ENCODE results near the gene CDH13. TPM values are rescaled to one million over a fixed set of nuclear protein-coding genes. Genes with fewer than 3 reads are reported as not detected.

The CDH13 gene
- polyA plus RNA-seq, 4 donors = 9.4 to 16.6 (median 13.4) TPM

DNA sequence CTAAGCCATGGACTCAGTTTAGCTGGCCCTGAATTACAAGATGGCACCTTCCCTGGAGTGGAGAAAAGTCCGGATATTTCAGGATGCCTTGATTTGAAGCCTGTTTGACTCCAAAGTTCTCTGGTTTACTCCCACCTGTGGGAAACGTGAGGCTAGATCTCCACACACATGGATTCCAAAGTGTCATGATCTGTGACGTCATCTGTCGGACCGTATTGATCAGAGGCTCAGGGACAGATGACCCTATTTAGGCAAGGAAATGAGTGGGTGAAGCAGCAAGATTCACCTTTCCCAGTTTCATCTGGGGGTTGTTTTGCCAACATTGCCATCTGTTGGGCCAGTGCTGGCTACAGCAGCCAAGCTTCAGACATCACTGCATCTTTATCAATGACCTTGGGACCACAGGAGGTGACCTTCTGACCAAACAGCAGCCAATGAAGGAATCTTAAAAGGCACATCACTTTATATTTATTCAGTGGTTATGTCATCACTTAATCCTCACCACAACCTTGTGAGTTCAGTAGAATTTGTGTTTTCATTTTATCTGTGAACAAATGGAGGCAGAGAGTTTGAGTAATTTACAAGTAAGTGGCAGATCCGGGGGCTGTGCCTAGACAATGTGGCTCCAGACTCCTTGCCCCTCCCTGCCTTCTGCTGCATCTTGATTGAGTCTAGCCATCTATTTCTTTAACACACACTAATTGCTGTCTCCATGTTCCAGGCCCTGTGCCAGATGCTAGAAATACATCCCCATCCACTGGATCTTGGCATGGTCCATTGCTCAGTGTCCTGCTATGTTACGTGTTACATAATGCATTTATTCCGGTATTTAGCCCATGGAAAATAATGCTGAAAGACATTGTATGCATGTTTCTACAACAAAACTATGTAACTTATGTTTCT, 1.5 kb upstream of the CDH13 start:
- DNase-seq (ENCODE audit: low read depth in 4 of 4, low spot score in 2 of 4) = no peak

DNA sequence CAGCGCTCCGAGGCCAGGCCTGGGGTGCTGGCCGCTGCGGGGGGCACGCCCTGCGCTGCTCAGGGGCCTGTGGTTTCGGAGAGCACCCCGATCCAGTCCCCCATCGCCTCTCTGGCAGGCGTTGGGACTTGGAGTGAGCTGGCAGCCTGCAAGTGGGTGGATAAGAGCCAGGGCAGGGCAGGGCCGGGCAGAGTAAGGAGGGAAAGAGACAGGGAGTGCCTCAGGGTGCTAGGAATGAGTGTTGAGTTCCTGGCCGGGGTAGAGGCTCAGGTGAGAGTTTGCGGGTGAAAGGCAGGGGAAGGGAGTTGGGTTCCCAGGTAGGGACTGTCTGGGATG, 1.3 kb downstream of the CDH13 start:
- no peak for DNase-seq (ENCODE audit: low read depth in 4 of 4, low spot score in 2 of 4)

DNA sequence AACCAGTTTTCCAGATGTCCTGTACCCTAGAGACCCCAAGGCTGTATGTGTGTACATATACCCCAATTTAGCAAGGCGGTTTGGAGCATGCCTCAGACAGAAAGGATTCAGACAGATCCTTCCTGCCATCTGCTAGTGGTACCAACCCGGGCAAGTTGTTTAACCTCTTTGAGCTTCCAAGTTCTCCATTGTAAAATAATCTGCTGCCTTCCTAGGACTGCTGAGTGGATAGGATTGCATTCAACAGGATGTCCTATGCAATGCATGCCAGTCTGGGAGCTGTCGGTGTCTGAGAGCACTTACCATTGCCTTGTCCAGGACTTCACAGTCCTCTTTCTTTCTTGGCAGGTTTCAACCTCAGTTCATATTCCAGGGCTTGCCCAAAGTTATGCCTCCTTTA, 1.9 kb downstream of the CDH13 start:
- DNase-seq (ENCODE audit: low read depth in 4 of 4, low spot score in 2 of 4) = no peak

DNA sequence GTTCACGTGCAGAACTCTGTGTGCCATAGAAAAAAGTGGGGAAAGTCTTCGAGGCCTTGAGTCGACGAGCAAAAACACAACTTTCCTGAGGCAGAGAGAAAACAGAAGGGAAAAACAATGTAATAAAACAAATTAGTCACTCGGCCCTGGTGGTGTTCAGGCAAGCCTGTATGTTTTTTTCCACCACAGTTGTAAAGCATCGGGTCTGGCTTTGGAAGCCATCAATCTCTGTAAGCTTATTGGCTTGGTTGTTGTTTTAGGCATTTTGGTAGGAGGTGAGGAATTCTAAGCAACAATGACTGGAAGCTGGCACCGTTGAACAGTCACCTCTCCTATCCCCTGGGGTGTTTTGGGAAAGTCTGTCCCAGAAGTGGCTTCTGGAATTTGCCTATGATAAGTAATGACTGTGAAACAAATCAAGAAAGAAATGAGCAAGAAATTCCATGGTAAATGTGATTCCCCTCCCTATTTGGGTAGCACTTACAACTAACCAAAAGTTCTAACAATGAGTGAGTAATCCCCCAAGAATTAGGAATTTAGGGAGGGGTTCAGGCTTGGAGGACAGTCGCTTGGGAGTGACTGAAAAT, 2.8 kb downstream of the CDH13 start:
- no peak for DNase-seq (ENCODE audit: low read depth in 4 of 4, low spot score in 2 of 4)

DNA sequence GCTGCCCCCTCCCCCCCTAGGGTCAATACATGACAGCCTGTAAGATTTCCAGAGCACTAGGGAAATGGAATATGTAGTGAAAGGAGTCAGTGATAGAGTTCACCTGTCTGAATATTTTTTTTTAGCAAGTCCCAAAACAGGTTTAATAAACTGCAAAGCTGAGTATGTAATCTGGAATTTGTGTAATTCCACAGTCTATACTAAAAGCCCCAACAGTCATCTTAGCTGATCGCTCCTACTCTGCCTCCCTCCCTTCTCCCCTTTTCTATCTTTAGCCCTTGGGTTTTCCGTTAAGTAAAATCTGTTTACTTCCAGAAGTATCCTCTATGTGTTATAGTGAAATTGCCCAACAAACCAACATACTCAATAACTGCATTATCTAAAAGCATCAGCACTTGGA, 3.5 kb downstream of the CDH13 start:
- DNase-seq (ENCODE audit: low read depth in 4 of 4, low spot score in 2 of 4) = no peak

DNA sequence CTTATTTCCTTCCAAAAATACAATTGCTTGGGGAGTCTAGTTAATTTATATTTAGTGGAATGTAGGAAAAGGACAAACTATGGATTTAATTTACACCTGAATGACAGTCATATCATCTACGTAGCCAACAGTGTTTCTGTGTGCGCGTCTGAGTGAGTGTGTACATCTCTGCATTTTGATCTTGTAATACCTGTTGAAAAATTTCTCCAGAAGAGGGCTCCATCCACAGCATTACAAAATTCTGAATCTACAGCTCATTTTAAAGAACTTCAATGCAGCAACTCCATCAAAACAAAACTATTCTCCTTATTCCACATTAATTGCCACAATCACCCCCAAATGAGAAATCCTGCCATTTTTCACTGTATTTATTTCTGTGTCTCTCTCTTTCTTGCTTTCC, 3.9 kb downstream of the CDH13 start:
- DNase-seq (ENCODE audit: low read depth in 4 of 4, low spot score in 2 of 4) = no peak

DNA sequence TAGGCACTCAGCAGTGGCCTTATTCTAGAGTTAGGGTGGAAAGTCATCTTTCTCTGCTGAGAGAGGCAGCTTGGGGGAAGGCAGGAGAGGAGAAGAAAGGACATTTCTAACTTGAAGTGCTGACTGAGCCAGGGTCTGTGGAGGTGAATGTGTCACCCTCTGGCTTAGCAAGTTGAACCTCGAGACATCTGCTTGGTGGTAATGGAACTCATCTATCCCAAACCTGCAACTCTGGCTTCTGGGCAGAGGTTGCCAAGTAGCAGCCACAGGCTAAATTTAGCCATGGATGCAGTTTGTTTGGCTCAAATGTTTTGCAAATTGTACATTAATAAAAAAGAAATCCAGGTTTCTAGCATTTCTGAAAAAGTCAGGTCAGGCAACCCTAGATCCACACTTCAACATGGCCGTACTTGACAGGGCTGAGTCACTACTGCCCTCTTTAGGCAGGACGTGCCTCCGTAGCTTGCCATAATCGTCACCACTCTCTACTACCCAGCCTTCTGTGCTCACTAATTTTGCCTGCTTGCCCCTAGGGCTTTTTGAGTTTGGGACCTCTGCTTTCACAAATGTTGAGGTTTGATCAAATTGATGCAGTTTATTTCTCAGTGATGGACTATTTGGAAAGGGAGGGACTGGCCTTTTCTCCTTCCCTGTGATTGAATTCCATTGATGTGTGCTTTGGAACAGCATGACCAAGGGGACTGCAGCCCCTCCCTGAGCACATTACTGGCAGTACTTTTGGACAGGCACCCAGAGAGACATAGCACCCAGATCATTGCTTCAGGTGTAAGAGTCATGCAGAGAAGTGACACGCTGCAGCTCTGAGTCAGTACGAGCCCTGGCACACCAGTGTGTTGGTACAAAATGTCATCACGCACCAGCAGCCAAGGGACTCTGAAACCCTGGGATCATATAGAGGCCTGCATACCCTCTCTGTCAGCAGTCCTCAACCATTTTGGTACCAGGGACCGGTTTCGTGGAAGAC, 5.2 kb downstream of the CDH13 start:
- DNase-seq (ENCODE audit: low read depth in 4 of 4, low spot score in 2 of 4) = no peak

DNA sequence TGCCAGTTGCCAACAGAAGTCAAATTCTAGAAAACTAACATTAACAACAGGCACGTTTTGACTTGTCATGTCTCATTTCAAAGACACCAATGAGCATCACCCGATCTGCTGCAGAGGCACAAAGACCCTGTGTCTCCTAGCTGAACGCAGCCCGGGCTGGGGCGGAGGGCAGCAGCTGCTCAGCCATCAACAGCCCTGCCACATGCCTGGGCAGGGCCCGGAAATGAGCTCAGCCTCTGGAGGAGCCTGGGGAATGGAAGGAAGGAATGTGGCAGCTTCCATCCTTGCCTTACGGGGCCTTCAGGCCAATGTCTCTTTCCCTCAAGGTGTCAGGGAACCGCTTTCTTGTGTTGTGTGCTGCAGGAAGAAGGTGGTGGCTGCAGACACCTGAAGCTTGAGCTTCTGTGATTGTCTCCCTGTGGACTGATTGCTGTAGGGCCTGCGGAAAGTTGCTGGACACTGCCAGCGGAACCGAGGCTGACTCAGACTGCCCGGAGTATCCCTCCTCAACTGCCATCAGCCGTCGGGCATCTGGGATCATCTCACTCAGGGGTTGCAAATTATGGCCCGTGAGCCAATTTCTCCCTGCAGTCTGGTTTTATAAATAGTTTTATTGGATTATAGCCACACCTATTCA, 7.3 kb downstream of the CDH13 start:
- no peak for DNase-seq (ENCODE audit: low read depth in 4 of 4, low spot score in 2 of 4)

DNA sequence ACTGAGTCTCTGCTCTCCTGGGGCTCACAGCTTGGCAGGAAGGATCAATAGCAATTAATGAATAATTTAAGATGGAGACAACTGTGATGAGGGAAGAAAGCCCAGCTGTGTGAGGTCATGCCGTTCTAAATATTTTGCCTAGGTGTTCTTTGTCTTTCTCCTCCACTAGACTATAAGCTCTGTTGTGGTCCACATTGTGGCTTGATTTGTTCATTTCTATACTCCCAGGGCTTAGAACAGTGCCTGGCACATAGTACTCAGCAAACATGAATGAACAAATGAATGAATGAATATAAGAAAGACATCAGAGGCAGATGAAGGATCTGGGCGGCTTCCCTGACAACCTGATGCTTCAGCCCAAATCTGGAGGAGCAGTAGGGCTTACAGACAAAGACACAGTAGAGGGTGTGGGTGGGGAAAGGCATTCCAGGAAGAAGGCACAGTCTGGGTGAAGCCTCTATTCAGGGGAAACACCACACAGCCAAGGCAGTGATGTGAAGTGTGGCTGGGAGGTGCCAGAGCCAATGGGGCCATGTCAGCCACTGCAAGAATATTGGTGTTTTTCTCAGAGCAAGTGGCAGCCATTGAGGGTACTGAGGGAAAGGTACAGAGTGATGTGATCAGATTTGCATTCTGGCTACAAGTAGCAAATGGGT, 8.3 kb downstream of the CDH13 start:
- DNase-seq (ENCODE audit: low read depth in 4 of 4, low spot score in 2 of 4) = no peak

DNA sequence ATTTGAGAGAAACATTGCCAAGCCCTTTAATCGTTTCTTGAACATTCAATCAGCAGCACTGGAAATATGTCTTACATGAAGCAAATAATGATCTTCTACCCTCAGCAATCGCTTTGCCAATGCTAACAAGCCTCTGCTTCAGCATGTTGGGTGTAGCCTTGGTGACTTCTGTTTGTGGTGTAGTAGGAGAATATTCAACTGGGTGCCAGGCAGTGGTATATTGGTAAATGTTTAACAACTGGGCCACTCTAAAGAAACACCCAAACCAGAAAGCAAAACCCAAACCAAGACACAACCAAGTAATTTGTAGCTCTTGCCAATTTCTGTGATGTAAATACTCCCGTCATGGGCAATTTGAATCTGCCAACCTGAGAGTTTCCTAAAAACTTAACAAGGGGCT, 9.7 kb downstream of the CDH13 start:
- DNase-seq (ENCODE audit: low read depth in 4 of 4, low spot score in 2 of 4) = no peak

DNA sequence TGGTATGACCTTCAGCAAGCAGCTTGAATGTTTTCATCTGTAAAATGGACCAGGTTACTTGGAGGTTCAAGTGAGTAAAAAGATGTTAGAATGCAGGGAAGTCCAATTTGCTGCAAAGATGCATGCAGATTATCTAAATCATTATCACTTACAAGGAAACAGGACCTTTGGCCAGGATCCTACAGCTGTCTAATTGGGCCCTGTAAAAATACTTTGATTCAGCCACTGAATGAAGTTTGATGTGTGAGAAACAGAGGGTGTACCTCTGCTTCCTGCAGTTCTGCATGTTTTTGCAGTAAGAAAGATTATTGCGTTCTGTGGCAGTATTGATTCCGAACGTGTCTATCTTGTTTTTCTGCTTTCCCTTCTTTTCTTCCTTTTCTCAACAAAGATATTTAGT, 10.2 kb downstream of the CDH13 start:
- no peak for DNase-seq (ENCODE audit: low read depth in 4 of 4, low spot score in 2 of 4)

DNA sequence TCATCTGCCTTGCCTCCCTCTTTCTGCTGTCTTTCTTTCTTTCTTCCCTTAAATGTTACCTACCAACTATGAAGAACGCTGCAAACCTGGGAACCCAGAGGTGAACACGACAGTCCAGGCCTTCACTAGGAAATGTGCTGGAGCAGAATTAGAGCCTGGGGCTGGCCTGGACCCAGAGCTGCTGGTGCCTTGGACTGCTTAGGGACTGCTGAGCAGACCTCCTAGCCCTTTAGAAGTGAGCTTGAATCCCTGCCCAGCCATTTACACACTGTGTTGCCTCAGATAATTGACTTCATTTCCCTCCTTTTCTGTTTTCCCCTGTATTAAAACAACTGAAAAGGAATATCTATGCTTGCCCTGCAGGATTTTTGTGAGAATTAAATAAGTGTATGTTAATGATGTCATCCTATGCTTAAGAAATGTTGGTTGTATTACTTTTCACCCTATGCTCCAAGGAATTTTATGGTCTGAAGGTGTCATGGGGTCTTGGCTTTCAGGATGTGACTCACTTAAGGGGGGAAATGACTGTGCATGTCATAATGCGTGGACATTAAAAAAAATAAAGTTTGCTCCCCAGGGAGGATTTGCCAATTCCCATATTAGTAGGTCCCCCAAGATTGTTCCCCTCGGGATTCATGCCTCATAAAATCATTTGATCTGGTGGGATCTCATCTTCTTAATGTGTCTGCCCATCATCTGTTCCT, 11.5 kb downstream of the CDH13 start:
- DNase-seq (ENCODE audit: low read depth in 4 of 4, low spot score in 2 of 4) = no peak

DNA sequence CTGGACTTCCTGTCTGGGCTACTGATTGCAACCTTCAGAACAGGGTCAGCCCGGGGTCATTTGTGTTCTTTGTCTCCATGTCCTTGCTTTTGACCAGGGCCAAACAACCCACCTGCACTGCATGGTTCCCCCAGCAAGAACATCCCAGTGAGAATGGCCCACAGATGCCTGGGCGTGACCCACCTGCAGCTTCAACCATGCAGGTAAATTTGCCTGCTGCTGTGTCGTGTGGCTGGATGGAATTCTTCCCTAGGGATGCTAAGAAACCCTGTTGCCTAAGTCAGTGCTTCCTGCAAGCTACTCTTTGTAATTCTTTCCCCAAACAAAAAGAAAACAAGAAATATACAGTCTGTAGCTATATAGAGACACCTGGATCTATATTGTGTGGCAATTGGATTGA, 12.5 kb downstream of the CDH13 start:
- DNase-seq (ENCODE audit: low read depth in 4 of 4, low spot score in 2 of 4) = no peak

DNA sequence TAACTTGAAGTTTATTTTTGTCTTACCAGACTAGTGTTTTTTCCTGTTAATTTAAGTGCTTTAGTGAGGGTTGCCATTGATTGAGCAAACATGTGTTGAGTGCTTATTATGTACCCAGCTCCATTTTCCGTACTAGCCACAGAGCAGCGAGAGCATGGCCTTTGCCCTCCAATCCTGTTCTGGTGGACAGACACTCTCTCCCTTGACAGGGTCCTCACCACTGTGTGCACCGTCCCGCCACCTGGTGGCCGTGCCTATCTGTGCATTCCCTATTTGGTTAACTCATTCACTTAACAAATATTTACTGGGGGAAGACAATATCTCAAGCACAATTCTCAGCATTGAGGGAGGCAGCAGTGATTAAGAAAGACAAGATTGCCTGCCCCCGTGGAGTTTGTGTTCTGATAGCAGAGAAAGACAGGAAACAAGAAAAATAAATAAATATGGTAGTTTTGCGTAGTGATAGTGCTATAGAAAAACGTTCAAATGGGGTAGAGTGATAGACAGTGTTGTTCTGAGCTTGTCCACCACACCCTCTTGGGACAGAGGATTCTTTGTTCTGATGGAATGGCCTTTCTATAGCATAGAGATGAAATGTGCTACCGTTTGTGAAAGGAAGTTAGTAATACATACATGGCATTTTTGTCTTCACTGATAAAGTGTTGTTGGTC, 13.0 kb downstream of the CDH13 start:
- no peak for DNase-seq (ENCODE audit: low read depth in 4 of 4, low spot score in 2 of 4)

DNA sequence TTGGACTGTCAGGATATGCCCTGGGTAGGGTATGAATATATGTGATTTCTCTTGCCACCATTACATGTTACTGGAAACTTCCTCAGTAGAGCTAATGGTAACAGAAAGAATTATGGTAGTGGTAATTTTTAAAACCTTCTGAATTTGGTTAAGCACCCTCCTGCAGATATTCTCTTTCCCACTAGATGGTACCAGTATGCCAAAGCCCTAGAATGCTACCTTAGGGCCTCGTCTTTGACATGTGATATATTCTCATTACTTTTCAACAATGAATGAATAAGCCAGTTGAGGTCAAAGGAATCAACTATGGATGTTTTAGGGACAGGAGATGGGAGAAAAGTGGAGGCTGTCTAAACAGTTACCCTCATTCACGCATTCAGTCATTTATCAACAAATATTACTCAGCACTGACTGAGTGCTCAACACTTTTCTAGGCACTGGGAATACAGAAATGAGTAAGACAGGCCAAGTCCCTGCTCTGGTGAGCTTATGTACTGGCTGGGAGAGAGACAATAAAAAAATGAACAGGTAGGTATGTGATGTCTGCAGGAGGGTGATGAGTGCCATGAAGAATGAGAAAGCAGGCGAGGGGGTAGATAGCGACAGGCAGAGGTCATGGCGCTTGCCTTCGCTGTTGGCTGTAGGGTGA, 14.7 kb downstream of the CDH13 start:
- no peak for DNase-seq (ENCODE audit: low read depth in 4 of 4, low spot score in 2 of 4)

DNA sequence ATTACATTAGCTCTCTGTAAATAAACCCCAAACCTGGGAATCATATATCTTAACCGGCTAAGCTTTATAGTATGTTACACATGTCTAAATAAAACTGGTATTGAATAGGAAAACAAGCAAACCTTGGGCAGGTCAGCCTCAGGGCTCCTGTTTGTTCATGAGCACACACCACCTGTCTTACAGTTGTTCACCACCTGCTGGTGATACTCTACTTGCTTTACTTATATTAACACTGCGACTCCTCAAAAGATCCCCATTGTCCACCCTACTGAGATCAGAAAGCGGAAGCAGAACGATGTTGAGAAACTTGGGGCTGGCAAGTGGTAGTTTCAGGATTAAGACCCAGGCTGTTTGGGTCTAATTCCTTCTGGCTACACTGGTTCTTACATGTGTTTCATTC, 16.4 kb downstream of the CDH13 start:
- no peak for DNase-seq (ENCODE audit: low read depth in 4 of 4, low spot score in 2 of 4)

DNA sequence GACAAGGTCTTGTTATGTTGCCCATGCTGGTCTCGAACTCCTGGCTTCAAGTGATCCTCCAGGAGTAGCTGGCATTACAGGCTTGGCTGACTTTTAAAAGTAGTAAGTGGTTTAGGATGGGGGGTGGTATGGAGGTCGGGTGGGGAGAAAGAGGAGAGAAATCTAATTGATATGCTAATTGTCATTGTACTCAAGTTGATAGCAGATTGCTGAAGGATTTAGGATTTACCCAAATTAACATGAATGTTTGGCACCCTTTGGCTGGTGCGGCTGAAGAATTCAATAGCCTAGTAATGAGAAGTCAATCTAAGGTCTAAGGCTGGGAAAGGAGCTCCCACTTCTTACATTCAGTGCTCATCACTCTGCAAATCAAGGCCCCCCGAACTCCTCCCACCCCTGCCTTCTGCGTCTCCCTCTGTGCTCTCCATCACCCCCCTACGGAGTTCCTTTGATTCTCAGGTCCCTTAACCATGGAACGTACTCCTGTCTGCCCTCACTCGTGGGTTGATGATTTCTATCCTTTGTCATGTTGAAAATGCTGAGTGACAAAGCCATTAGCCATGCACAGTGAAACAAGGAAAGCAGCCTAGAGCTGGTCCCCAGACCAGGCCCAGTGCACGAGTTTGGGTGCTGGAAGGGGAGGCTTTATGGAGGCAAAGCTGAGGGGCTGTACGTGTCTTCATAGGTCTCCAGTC, 17.3 kb downstream of the CDH13 start:
- DNase-seq (ENCODE audit: low read depth in 4 of 4, low spot score in 2 of 4) = no peak

DNA sequence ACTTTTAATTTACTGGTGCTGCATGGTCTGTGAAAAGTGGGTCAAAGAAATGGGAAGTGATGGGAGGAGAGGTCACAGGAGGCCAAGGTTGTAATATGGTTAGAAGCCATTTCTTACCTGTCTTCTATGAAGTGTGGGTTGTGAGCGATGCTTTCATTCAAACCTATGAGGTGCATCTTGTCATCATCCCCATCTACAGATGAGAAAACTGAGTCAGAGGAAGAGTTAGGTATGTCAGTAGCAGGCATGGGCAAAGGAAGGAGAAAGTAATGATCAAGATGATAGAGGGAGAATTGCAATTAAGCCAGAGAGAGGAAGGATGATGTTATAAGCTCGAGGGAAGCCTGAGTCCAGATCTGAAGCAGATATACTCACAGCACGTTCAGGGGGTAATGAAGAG, 19.7 kb downstream of the CDH13 start:
- DNase-seq (ENCODE audit: low read depth in 4 of 4, low spot score in 2 of 4) = no peak

Data from left renal cortex interstitium (tissue), 4 donors.